HG02763 (cell line): ENCODE measurements around the gene PPIF.

ENCODE experiments used
- ATAC-seq: cut with Tn5 transposase; IDR thresholded peaks from one replicate; pipeline ENCODE4 v1.9.1; 2021; ENCODE audit warnings: mild to moderate bottlenecking, moderate library complexity; ENCODE audit not compliant: unreplicated experiment

Gene PPIF

GRCh38 chr10:79384773-79385391, 37.6 kb downstream of the PPIF start:
- no peak for ATAC-seq

- no peak for ATAC-seq
These were observed 38.1 kb downstream of the PPIF start for GRCh38 chr10:79385392-79385795.

GRCh38 chr10:79385804-79386531, 38.7 kb downstream of the PPIF start:
- ATAC-seq: no peak

GRCh38 chr10:79386637-79387465, 39.6 kb downstream of the PPIF start:
- no peak for ATAC-seq

GRCh38 chr10:79387466-79387973, 40.3 kb downstream of the PPIF start:
- no peak for ATAC-seq

GRCh38 chr10:79387974-79388850, 40.9 kb downstream of the PPIF start:
- no peak for ATAC-seq

- ATAC-seq: no peak
These were observed 42.8 kb downstream of the PPIF start for GRCh38 chr10:79390057-79390456.

- ATAC-seq: no peak
These were observed 43.4 kb downstream of the PPIF start for GRCh38 chr10:79390551-79391229.

- ATAC-seq: no peak
These were observed 44.2 kb downstream of the PPIF start for GRCh38 chr10:79391231-79392019.

GRCh38 chr10:79392020-79392398, 44.7 kb downstream of the PPIF start:
- ATAC-seq: no peak

GRCh38 chr10:79392506-79393176, 45.4 kb downstream of the PPIF start:
- no peak for ATAC-seq

GRCh38 chr10:79393221-79393923, 46.1 kb downstream of the PPIF start:
- no peak for ATAC-seq

- no peak for ATAC-seq
These were observed 46.8 kb downstream of the PPIF start for GRCh38 chr10:79393924-79394610.

- ATAC-seq: no peak
These were observed 47.4 kb downstream of the PPIF start for GRCh38 chr10:79394664-79395063.

- ATAC-seq: no peak
These were observed 49.3 kb downstream of the PPIF start for GRCh38 chr10:79396520-79396919.

- ATAC-seq: no peak
These were observed 49.8 kb downstream of the PPIF start for GRCh38 chr10:79397051-79397450.

GRCh38 chr10:79397575-79398303, 50.5 kb downstream of the PPIF start:
- no peak for ATAC-seq
